Kidney epithelial cell (primary cell): ENCODE measurements around the gene DPH1. TPM values are rescaled to one million over a fixed set of nuclear protein-coding genes. Genes with fewer than 3 reads are reported as not detected.
A peak's percentile ranks its signal among the peaks of the same experiment; 100 is the strongest.
"Not testable (repeated sequence)": the region's sequence is repeated elsewhere in the genome, so short reads cannot be mapped to it uniquely, and the experiment has no call there.

ENCODE experiments used
- DNase-seq: peaks from one replicate; pipeline ENCODE4 v3.0.0-alpha.2; 2010; ENCODE audit warnings: low read depth
- H3K27me3 ChIP-seq: 2 replicates; pipeline ENCODE4 v1.6.0; 2011; ENCODE audit warnings: low read length; ENCODE audit not compliant: control insufficient read depth, insufficient read depth
- H3K36me3 ChIP-seq: 2 replicates; pipeline ENCODE4 v1.5.1; 2011; ENCODE audit warnings: low read length; ENCODE audit not compliant: control insufficient read depth, insufficient read depth
- H3K4me3 ChIP-seq: 2 replicates; pipeline ENCODE4 v1.5.1; 2011; ENCODE audit warnings: low read depth, mild to moderate bottlenecking, control low read depth, low read length
- CTCF ChIP-seq: IDR thresholded peaks from 2 replicates; pipeline ENCODE4 v1.5.1; 2011; ENCODE audit warnings: mild to moderate bottlenecking, moderate library complexity, low read length, control low read depth, inconsistent platforms; ENCODE audit not compliant: insufficient read depth, poor library complexity, severe bottlenecking
- total RNA-seq: library from RNA; depleted of rRNA; stranded (reverse); fragments of >200 nt; gene quantifications from 2 replicates; pipeline ENCODE4 v1.2.3, GENCODE V29; 2015

The DPH1 gene
- 24.0 and 29.5 TPM in 2 replicates for total RNA-seq

- Histone ChIP-seq H3K4me3 (peak within 1 kb of the TSS; percentile 91), H3K27me3 (peaks cover 23% of the 10 kb centered on the region), H3K36me3 (no peaks in the 10 kb centered on the region)
- peak; percentile 77 for DNase-seq
- TF ChIP-seq CTCF: no peak
Measured at GRCh38 chr17:2029911-2030778, at the start of gene DPH1. Gene DPH1 (plus strand): TSS chr17:2030153. CDS start chr17:2030170, 17 bp downstream.

GRCh38 chr17:1980665-1981250 is 49.2 kb upstream of the DPH1 start:
- no peak for TF ChIP-seq CTCF
- Histone ChIP-seq H3K4me3 (no peak overlapping the region), H3K36me3 (no peaks in the 10 kb centered on the region), H3K27me3 (peaks cover 41% of the 10 kb centered on the region)
- no peak for DNase-seq

- not testable (repeated sequence) for DNase-seq, H3K4me3 ChIP-seq
- H3K27me3 ChIP-seq: peaks cover 21% of the 10 kb centered on the region
Measured at GRCh38 chr17:1982793-1983366, 47.1 kb upstream of the DPH1 start.

GRCh38 chr17:1985093-1985492 is 44.9 kb upstream of the DPH1 start:
- Histone ChIP-seq H3K4me3 (no peak overlapping the region), H3K27me3 (peaks cover 16% of the 10 kb centered on the region), H3K36me3 (no peaks in the 10 kb centered on the region)
- DNase-seq: no peak
- TF ChIP-seq CTCF: no peak

More at GRCh38 chr17:1982793-1983366, 47.1 kb upstream of the DPH1 start:
- not testable (repeated sequence) for H3K36me3 ChIP-seq

- no peak overlapping the region for H3K4me3 ChIP-seq
- DNase-seq: no peak
- TF ChIP-seq CTCF: no peak
- peaks cover 16% of the 10 kb centered on the region for H3K27me3 ChIP-seq
- no peaks in the 10 kb centered on the region for H3K36me3 ChIP-seq
Measured at GRCh38 chr17:1985686-1986085, 44.3 kb upstream of the DPH1 start.

- H3K27me3 ChIP-seq: peaks cover 18% of the 10 kb centered on the region
- no peak for DNase-seq
- no peak for TF ChIP-seq CTCF
- no peak overlapping the region for H3K4me3 ChIP-seq
- H3K36me3 ChIP-seq: no peaks in the 10 kb centered on the region
Measured at GRCh38 chr17:1986783-1987451, 43.0 kb upstream of the DPH1 start.
